ENCODE data around the gene SELENOF.

DNA sequence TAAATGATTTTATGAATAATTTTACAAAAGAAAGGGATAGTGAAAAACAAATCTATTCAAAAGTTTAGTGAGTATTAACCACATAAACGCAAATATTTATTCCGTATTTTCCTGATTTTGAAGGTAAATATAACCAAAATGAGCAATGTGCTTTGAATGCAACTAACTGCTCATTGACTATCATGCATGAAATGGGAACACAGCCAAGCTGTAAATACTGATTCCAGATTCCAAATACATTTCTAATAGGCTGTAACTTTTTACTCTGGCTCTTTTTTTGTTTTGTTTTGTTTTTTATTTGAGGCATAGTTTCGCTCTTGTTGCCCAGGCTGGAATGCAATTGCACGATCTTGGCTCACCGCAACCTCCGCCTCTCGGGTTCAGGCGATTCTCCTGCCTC is 41.8 kb downstream of the SELENOF start:
- TF ChIP-seq, protein P1, sequence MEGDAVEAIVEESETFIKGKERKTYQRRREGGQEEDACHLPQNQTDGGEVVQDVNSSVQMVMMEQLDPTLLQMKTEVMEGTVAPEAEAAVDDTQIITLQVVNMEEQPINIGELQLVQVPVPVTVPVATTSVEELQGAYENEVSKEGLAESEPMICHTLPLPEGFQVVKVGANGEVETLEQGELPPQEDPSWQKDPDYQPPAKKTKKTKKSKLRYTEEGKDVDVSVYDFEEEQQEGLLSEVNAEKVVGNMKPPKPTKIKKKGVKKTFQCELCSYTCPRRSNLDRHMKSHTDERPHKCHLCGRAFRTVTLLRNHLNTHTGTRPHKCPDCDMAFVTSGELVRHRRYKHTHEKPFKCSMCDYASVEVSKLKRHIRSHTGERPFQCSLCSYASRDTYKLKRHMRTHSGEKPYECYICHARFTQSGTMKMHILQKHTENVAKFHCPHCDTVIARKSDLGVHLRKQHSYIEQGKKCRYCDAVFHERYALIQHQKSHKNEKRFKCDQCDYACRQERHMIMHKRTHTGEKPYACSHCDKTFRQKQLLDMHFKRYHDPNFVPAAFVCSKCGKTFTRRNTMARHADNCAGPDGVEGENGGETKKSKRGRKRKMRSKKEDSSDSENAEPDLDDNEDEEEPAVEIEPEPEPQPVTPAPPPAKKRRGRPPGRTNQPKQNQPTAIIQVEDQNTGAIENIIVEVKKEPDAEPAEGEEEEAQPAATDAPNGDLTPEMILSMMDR (IDR thresholded peaks at IDR 0.05; ENCODE audit: insufficient read depth, low read length) = no peak
- no peak for TF ChIP-seq POLR2AphosphoS5 (IDR thresholded peaks at IDR 0.05; ENCODE audit: low read depth)
- TF ChIP-seq, protein P2, sequence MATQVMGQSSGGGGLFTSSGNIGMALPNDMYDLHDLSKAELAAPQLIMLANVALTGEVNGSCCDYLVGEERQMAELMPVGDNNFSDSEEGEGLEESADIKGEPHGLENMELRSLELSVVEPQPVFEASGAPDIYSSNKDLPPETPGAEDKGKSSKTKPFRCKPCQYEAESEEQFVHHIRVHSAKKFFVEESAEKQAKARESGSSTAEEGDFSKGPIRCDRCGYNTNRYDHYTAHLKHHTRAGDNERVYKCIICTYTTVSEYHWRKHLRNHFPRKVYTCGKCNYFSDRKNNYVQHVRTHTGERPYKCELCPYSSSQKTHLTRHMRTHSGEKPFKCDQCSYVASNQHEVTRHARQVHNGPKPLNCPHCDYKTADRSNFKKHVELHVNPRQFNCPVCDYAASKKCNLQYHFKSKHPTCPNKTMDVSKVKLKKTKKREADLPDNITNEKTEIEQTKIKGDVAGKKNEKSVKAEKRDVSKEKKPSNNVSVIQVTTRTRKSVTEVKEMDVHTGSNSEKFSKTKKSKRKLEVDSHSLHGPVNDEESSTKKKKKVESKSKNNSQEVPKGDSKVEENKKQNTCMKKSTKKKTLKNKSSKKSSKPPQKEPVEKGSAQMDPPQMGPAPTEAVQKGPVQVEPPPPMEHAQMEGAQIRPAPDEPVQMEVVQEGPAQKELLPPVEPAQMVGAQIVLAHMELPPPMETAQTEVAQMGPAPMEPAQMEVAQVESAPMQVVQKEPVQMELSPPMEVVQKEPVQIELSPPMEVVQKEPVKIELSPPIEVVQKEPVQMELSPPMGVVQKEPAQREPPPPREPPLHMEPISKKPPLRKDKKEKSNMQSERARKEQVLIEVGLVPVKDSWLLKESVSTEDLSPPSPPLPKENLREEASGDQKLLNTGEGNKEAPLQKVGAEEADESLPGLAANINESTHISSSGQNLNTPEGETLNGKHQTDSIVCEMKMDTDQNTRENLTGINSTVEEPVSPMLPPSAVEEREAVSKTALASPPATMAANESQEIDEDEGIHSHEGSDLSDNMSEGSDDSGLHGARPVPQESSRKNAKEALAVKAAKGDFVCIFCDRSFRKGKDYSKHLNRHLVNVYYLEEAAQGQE (IDR thresholded peaks at IDR 0.05; ENCODE audit: insufficient replicate concordance, low read depth) = no peak

Data from HL-60 (cell line).